Fibroblast of peridontal ligament (primary cell): ENCODE measurements around the gene VPS35.
"Not testable (repeated sequence)": the region's sequence is repeated elsewhere in the genome, so short reads cannot be mapped to it uniquely, and the experiment has no call there.

Experiments
- DNase-seq: peaks from one replicate; pipeline ENCODE4 v3.0.0-alpha.2; 2010; ENCODE audit errors: extremely low read depth

The VPS35 gene

GRCh38 chr16:46662123-46662522, 26.9 kb downstream of the VPS35 start:
- no peak for DNase-seq

- DNase-seq = no peak
These were observed 30.1 kb downstream of the VPS35 start for GRCh38 chr16:46658925-46659324.

GRCh38 chr16:46651305-46651704, 37.7 kb downstream of the VPS35 start:
- no peak for DNase-seq

- DNase-seq = peak; percentile 72
These were observed 38.7 kb downstream of the VPS35 start for GRCh38 chr16:46650254-46650623.

- no peak for DNase-seq
These were observed 39.3 kb downstream of the VPS35 start for GRCh38 chr16:46649588-46650253.

GRCh38 chr16:46648656-46649055, 40.3 kb downstream of the VPS35 start:
- no peak for DNase-seq

GRCh38 chr16:46638947-46639925, 49.7 kb downstream of the VPS35 start:
- peak; percentile 62 for DNase-seq

- no peak for DNase-seq
These were observed 55.9 kb downstream of the VPS35 start for GRCh38 chr16:46632778-46633733.

GRCh38 chr16:46629331-46630219, 59.4 kb downstream of the VPS35 start:
- peak; percentile 84 for DNase-seq

GRCh38 chr16:46627746-46628145, 61.2 kb downstream of the VPS35 start:
- DNase-seq = no peak

- not testable (repeated sequence) for DNase-seq
These were observed 62.3 kb downstream of the VPS35 start for GRCh38 chr16:46626681-46627080.

GRCh38 chr16:46624862-46625261, 64.1 kb downstream of the VPS35 start:
- not testable (repeated sequence) for DNase-seq

GRCh38 chr16:46623707-46624106, 65.3 kb downstream of the VPS35 start:
- DNase-seq = not testable (repeated sequence)

GRCh38 chr16:46623246-46623645, 65.7 kb downstream of the VPS35 start:
- not testable (repeated sequence) for DNase-seq

- no peak for DNase-seq
These were observed 66.9 kb downstream of the VPS35 start for GRCh38 chr16:46621934-46622676.

GRCh38 chr16:46621006-46621933, 67.7 kb downstream of the VPS35 start, which contains the start of gene SHCBP1:
SHCBP1 (minus strand) TSS chr16:46621379; CDS start chr16:46621359, 20 bp downstream.
- peak; percentile 87 for DNase-seq

GRCh38 chr16:46620266-46621005, 68.5 kb downstream of the VPS35 start:
- no peak for DNase-seq

GRCh38 chr16:46618516-46618915, 70.5 kb downstream of the VPS35 start:
- DNase-seq = no peak
